Endothelial cell of umbilical vein (primary cell): ENCODE data around the gene FTO. TPM values are rescaled to one million over a fixed set of nuclear protein-coding genes. Genes with fewer than 3 reads are reported as not detected.

Source experiments
- BruUV-seq: library from RNA; stranded (reverse); fragments of 400-500 nt; replicated peaks from 2 replicates; lab custom pipeline; 2021; lab: Mats Ljungman, UMichigan
- CTCF ChIA-PET: fragments of 300-600, 350-600 bp; sonication (Branson Sonifier 250); formaldehyde crosslinking; loops from one replicate; lab custom pipeline; 2021; ENCODE audit warnings: antibody characterized with exemption, inconsistent platforms; lab: Charles Lee
- POLR2A ChIA-PET: fragments of 300-600, 350-600 bp; sonication (Branson Sonifier 250); formaldehyde crosslinking; loops from one replicate; lab custom pipeline; 2021; ENCODE audit warnings: antibody characterized with exemption, inconsistent platforms; lab: Charles Lee
- DNase-seq: peaks from one replicate; pipeline ENCODE4 v3.0.0-alpha.2; 2011; ENCODE audit warnings: low read depth, low spot score
- FAIRE-seq: peaks from 2 replicates; lab custom pipeline; 2011; peaks lifted over from hg19 to GRCh38; lab: Jason Lieb, UNC
- H2AFZ ChIP-seq: 2 replicates; pipeline ENCODE4 v1.6.0; 2012; ENCODE audit warnings: low read depth, low read length, control low read depth, inconsistent platforms
- H3K27ac ChIP-seq: 2 replicates; pipeline ENCODE4 v1.5.1; 2011; ENCODE audit warnings: low read depth, mild to moderate bottlenecking, control low read depth, low read length, moderate library complexity; ENCODE audit not compliant: insufficient read depth
- H3K27me3 ChIP-seq, 2 experiments: 2 replicates each; pipeline versions ENCODE4 v1.6.0 to v1.6.1; 2011; ENCODE audit warnings: low read length in 2 of 2, mixed read lengths in 1 of 2; ENCODE audit not compliant: control insufficient read depth in 2 of 2, insufficient read depth in 2 of 2
- H3K36me3 ChIP-seq, 2 experiments: 2 replicates in 1 of 2; 3 replicates in 1 of 2; pipeline ENCODE4 v1.5.1; 2011; ENCODE audit warnings: low read length in 2 of 2, mild to moderate bottlenecking in 1 of 2, moderate library complexity in 1 of 2; ENCODE audit not compliant: control insufficient read depth in 2 of 2, insufficient read depth in 2 of 2; ENCODE audit errors: extremely low read depth in 1 of 2
- H3K4me1 ChIP-seq: 3 replicates; pipeline ENCODE4 v1.5.1; 2011; ENCODE audit warnings: mild to moderate bottlenecking, low read length; ENCODE audit not compliant: control insufficient read depth, insufficient read depth; ENCODE audit errors: extremely low read depth
- H3K4me2 ChIP-seq: 2 replicates; pipeline ENCODE4 v1.6.1; 2011; ENCODE audit warnings: low read length, control low read depth, mixed read lengths; ENCODE audit not compliant: insufficient read depth
- H3K4me3 ChIP-seq, 3 experiments: fragments of 200-600 bp in 1 of 3; sonication (generic), shearing (Covaris generic) in 1 of 3; replicated peaks in 1 of 3; 2 replicates each; pipeline ENCODE4 v1.5.1; 2011 to 2016; ENCODE audit warnings: control low read depth in 3 of 3, low read length in 3 of 3, mild to moderate bottlenecking in 2 of 3, inconsistent platforms in 1 of 3, low read depth in 1 of 3, moderate library complexity in 1 of 3; ENCODE audit not compliant: insufficient read depth in 1 of 3
- H3K79me2 ChIP-seq: 2 replicates; pipeline ENCODE4 v1.6.0; 2012; ENCODE audit warnings: low read length, inconsistent platforms; ENCODE audit not compliant: control insufficient read depth, insufficient read depth
- H3K9ac ChIP-seq: replicated peaks from 2 replicates; pipeline ENCODE3; 2011; ENCODE audit warnings: low read length, control low read depth; ENCODE audit not compliant: insufficient read depth; ENCODE audit errors: extremely low read depth
- H3K9me1 ChIP-seq: replicated peaks from 3 replicates; pipeline ENCODE4 v1.6.0; 2011; ENCODE audit warnings: mild to moderate bottlenecking, low read length; ENCODE audit not compliant: control insufficient read depth, insufficient read depth; ENCODE audit errors: extremely low read depth
- H3K9me3 ChIP-seq: replicated peaks from 2 replicates; pipeline ENCODE4 v1.5.1; 2012; ENCODE audit warnings: low read length, inconsistent platforms; ENCODE audit not compliant: control insufficient read depth, insufficient read depth
- H4K20me1 ChIP-seq: replicated peaks from 2 replicates; pipeline ENCODE3; 2011; ENCODE audit warnings: mild to moderate bottlenecking, low read length; ENCODE audit not compliant: control insufficient read depth, insufficient read depth; ENCODE audit errors: extremely low read depth
- EZH2 ChIP-seq: IDR thresholded peaks from 2 replicates; pipeline ENCODE4 v1.6.1; 2012; ENCODE audit warnings: borderline replicate concordance, low read depth, mild to moderate bottlenecking, moderate library complexity, low read length, inconsistent platforms; ENCODE audit not compliant: severe bottlenecking
- FOS ChIP-seq: IDR thresholded peaks from 2 replicates; pipeline ENCODE4 v1.6.1; 2011; ENCODE audit warnings: mild to moderate bottlenecking, low read length, moderate library complexity, borderline replicate concordance; ENCODE audit not compliant: insufficient read depth
- GATA2 ChIP-seq: IDR thresholded peaks from 2 replicates; pipeline ENCODE4 v1.7.0; 2011; ENCODE audit warnings: low read depth, mild to moderate bottlenecking, moderate library complexity, mixed read lengths, low read length; ENCODE audit not compliant: insufficient read length, insufficient read depth
- JUN ChIP-seq: IDR thresholded peaks from 2 replicates; pipeline ENCODE4 v1.6.1; 2011; ENCODE audit warnings: borderline replicate concordance, low read depth; ENCODE audit not compliant: insufficient read length, insufficient read depth
- POLR2A ChIP-seq: IDR thresholded peaks from 2 replicates; pipeline ENCODE4 v1.6.1; 2012; ENCODE audit warnings: low read depth, mild to moderate bottlenecking, control low read depth, low read length
- dilution Hi-C: fragments of 300-500 bp; cut with MboI; formaldehyde crosslinking; loops from one replicate; pipeline ENCODE4 v1.15.0; 2019; ENCODE audit warnings: low sequenced_read_pairs; ENCODE audit not compliant: extremely low pct_ligation_motif_present
- intact Hi-C: fragments of 100-400 bp; cut with micrococcal nuclease; formaldehyde crosslinking; loops from one replicate; pipeline ENCODE4 v1.10.0; 2022
- polyA plus RNA-seq, 4 experiments: library from polyadenylated mRNA; depleted of rRNA in 3 of 4; stranded (reverse) in 3 of 4; unstranded in 1 of 4; fragments of >200 nt; gene quantifications; 2 replicates each; pipeline versions ENCODE4 v1.2.1 to v1.2.3, GENCODE V29; 2011 to 2012; ENCODE audit warnings: missing spikeins in 1 of 4
- total RNA-seq: library from RNA; stranded (reverse); gene quantifications from 2 replicates; pipeline ENCODE4 v1.2.3, GENCODE V29; 2021

Gene FTO
- total and polyA plus RNA-seq, 2 donors (not counting 3 experiments of a cell fraction or from before 2014, with no cell fraction given): 48.6 to 87.1 TPM

GRCh38 chr16:53863861-53864260 lies 159.9 kb downstream of the FTO start:
- Histone ChIP-seq H3K79me2 (peaks cover 2% of the 10 kb centered on the region), H3K36me3 (no peaks in the 10 kb centered on the region), H3K9me1 (no peaks in the 10 kb centered on the region), H3K27ac (no peak overlapping the region), H3K4me1 (peaks cover 25% of the 10 kb centered on the region), H3K9me3 (no peaks in the 10 kb centered on the region), H3K4me2 (no peak overlapping the region), H2AFZ (no peak overlapping the region), H3K27me3 (no peaks in the 10 kb centered on the region), H3K4me3 (no peak overlapping the region), H3K9ac (no peak overlapping the region), H4K20me1 (no peaks in the 10 kb centered on the region)
- ChIA-PET POLR2A (no interaction called here), CTCF (interaction anchor here (2.1 kb wide), 1 partner anchor 121 kb away, joined by 5 read pairs; no protein-coding TSS in a partner anchor)
- no peak for DNase-seq
- dilution Hi-C loops (no loop called here), intact Hi-C loops (no loop called here)
- TF ChIP-seq FOS (no peak), GATA2 (no peak)
- no peak for FAIRE-seq
- BruUV-seq: no TSS peak

DNA sequence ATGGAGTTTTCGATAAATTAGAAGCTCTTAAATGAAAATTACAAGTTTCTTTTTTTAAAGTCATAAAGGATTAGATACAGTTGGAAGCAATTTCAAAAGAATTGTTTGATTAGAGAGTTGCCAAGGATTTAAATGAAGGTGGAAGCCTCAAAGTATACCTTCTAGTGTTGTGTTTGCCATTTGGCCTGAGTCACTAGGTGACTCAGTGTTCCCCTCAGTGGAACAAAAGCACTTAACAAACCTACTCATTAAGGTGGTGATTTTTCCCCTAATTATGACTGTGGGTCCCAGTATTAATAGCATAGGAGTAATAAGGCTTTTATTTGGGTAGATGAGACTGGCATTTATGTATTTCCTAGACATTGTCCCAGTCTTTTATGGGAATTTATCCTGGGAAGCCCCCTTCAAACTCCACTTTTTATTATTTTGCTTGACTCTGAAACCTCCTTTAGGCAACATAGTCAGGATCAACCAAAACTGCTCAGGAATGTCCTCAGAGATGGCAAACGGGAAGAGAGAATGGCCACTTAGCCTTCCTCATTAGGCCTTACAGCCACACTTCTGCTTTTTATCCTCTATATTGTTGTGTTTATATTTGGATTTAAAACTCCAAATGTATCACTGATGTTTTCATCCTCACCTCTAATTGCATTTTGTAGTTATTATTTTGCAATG lies 161.0 kb downstream of the FTO start:
- ChIA-PET CTCF (interaction anchor here (1.5 to 2.1 kb wide), 3 partner anchors 27 to 315 kb away, joined by 3 to 5 read pairs (median 5); no protein-coding TSS in a partner anchor), POLR2A (no interaction called here)
- Histone ChIP-seq H3K27me3 (no peaks in the 10 kb centered on the region), H3K9me3 (no peaks in the 10 kb centered on the region), H3K36me3 (no peaks in the 10 kb centered on the region), H2AFZ (no peak overlapping the region), H3K79me2 (peaks cover 2% of the 10 kb centered on the region), H3K9ac (no peak overlapping the region), H3K9me1 (no peaks in the 10 kb centered on the region), H3K4me2 (peak overlapping the region; percentile 57), H3K27ac (peak overlapping the region; percentile 58), H4K20me1 (no peaks in the 10 kb centered on the region), H3K4me1 (peaks cover 25% of the 10 kb centered on the region), H3K4me3 (no peak overlapping the region)
- intact Hi-C loops: loop anchor here (5.0 kb wide), 1 partner anchor 48 kb away; no protein-coding TSS in a partner anchor
- TF ChIP-seq FOS: peak; percentile 68
- TF ChIP-seq JUN: peak; percentile 66
- peak; percentile 26 for TF ChIP-seq POLR2A
- no peak for TF ChIP-seq EZH2
- BruUV-seq: no TSS peak
- DNase-seq (peak; percentile 61), FAIRE-seq (peak; percentile 77)
- dilution Hi-C loops: no loop called here
